GM04504 (cell line): ENCODE results near the gene PXN.

Experiments
- DNase-seq: peaks from one replicate; pipeline ENCODE4 v3.0.0-alpha.2; 2012; ENCODE audit warnings: low read depth

Gene PXN

DNA sequence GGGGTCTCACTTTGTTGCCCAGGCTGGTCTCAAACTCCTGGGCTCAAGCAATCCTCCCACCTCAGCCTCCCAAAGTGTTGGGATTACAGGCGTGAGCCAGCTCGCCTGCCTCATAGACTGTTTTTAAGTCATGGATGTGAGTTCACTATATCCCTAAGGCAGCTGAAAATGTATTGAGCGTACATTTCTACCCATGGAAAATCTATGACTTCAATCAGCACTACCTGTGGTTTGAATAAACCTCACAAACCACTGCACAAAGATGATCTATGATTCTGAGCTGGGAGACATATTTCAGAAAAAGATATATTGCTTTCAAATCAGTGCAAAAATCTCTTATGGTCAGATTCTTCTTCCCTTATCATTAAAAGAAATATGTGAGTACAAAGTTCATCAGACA lies 93.5 kb downstream of the PXN start:
- no peak for DNase-seq

GRCh38 chr12:120170631-120171030 lies 94.9 kb downstream of the PXN start:
- no peak for DNase-seq

DNA sequence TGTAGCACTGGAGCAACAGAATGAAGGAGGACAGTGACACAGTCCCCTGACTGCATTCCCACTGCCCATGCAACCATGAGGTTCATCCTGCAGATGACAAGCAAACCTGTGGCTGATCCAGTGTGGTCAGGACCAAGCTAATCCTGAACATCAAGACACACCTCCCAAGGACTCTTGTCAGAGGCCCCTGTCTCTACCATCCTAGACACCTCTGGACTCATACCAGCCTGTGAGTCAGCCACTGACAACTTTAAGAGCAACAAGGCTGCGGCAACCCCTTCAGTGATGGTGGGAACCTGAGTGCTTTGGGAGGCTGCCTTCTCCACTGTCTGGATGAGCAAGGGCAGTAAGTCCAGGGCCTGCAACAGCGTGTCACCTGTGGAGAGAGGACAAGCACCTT lies 95.6 kb downstream of the PXN start:
- DNase-seq = no peak

DNA sequence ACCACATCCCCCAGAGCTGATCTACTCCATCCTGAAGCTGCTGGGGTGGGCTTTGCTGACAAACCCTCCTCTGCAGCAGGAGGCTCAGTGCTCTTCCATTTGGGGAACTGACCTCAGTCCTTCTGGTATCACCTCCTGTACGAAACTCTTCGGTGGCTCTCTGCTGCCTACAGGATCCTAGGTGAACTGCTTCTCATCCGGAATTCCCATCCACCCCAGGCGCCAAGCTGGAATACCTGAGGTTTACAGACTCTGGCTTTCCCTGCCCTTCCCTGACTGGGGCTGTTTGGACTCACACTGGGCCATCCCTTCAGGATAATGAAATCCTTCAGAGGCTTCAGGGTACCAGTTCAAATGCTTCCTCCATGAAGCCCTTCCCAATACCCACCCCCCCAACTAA lies 97.2 kb downstream of the PXN start:
- DNase-seq = no peak

- no peak for DNase-seq
Observed at GRCh38 chr12:120167529-120168095, 97.9 kb downstream of the PXN start.

DNA sequence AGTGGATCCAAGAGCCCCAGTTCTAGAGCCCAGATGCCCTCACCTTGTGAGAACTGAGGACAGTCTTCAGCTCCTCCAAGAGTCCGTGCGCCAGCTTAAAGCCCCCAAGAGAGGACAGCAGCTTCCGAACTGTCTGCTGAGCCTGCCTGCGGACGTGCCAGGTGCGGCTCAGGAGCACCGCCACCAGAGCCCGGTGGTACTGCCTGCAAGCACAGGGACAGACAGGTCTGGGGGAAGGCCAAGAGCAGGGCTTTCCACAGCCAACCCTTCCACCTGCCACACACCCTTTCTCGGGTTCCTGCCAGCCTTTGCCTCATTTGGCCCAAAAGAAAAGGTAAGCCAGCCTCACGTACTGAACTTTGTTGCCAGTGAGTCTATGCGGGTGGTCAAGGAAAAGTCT lies 101.2 kb downstream of the PXN start:
- DNase-seq = no peak

DNA sequence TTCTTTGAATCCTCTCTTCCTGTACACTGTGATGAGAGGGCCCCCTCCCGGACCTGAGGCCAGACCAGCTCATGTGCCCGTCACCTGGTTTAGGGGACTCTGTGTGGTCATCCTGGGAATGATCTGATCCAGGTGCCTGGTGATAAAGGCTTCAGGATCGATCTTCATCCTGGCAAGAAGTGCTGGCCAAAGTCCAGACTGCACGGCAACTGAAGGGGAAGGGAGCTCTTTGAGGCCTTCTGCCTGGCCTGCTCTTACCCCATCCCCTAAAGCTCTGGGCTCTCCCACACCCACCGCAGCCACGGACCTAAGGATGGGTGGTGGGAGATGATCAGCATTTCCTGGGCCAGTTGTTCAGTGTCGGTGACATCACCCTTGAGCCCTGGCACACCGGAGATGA lies 102.8 kb downstream of the PXN start:
- DNase-seq = no peak

GRCh38 chr12:120161852-120162251 lies 103.7 kb downstream of the PXN start:
- DNase-seq = no peak
